Body of pancreas (tissue), 4 donors: Measurements from ENCODE around the gene PNPLA7.

Experiments used
- CTCF ChIP-seq, 7 experiments: fragments of 450-650 bp in 4 of 7; fragments of 200-600 bp in 3 of 7; sonication (generic) in 3 of 7; IDR thresholded peaks; one replicate each; pipeline ENCODE4 v1.5.1; 2016 to 2019; ENCODE audit warnings: antibody characterized with exemption in 7 of 7
- POLR2A ChIP-seq, 3 donors: fragments of 450-650 bp; IDR thresholded peaks; one replicate each; pipeline ENCODE4 v1.6.1; 2016; ENCODE audit warnings: antibody characterized with exemption in 3 of 3, mild to moderate bottlenecking in 2 of 3

- TF ChIP-seq CTCF (IDR thresholded peaks at IDR 0.05), result no peak
- TF ChIP-seq POLR2A (IDR thresholded peaks at IDR 0.05), result no peak
Observed at GRCh38 chr9:137435381-137435891, 114.8 kb downstream of the PNPLA7 start.
